H1 (cell line): ENCODE results near the gene UNK. TPM values are rescaled to one million over a fixed set of nuclear protein-coding genes. Genes with fewer than 3 reads are reported as not detected.

ENCODE experiments used
- BACH1 ChIP-seq: IDR thresholded peaks from 2 replicates; pipeline ENCODE4 v1.6.1; 2012; ENCODE audit warnings: low read length, improper control_type of control experiment
- CEBPB ChIP-seq: IDR thresholded peaks from 2 replicates; pipeline ENCODE4 v1.6.1; 2012; ENCODE audit warnings: low read depth, low read length
- CTBP2 ChIP-seq: IDR thresholded peaks from 2 replicates; pipeline ENCODE4 v1.7.0; 2011; ENCODE audit warnings: borderline replicate concordance, mild to moderate bottlenecking, moderate library complexity, mixed read lengths, low read length; ENCODE audit not compliant: insufficient read depth, insufficient read length
- PHF8 ChIP-seq: fragments of 200-600 bp; sonication (generic); conservative IDR thresholded peaks from 2 replicates; pipeline ENCODE4 v1.7.1; 2012; ENCODE audit warnings: low read depth, mild to moderate bottlenecking, inconsistent platforms, low read length, moderate library complexity
- RAD21 ChIP-seq, 2 experiments: IDR thresholded peaks in 1 of 2; conservative IDR thresholded peaks in 1 of 2; 2 replicates each; pipeline ENCODE4 v1.6.1; 2011; ENCODE audit warnings: low read depth in 2 of 2, low read length in 2 of 2, improper control_type of control experiment in 1 of 2, inconsistent platforms in 1 of 2, mild to moderate bottlenecking in 1 of 2, moderate library complexity in 1 of 2
- polyA plus RNA-seq, 7 experiments: library from polyadenylated mRNA; depleted of rRNA in 3 of 7; stranded (reverse) in 5 of 7; unstranded in 2 of 7; fragments of >200 nt in 5 of 7; fragments of 200-250 nt in 2 of 7; gene quantifications; 1 replicate in 5 of 7; 2 replicates in 1 of 7; 4 replicates in 1 of 7; pipeline versions ENCODE4 v1.2.1 to v1.2.3, GENCODE V29; 2011 to 2013; ENCODE audit warnings: missing spikeins in 2 of 7, mixed read lengths in 2 of 7
- total RNA-seq: library from RNA; stranded (reverse); fragmentation: NEBNext Ultra II Directional; extraction: Animal tissue kit (Norgen Biotek cat#: 25700); gene quantifications from 2 replicates; pipeline ENCODE4 v1.2.1, GENCODE V29; 2021
- TF ChIP-seq, protein P1 (sequence below): IDR thresholded peaks from 2 replicates; pipeline ENCODE4 v1.6.1; 2012; ENCODE audit warnings: inconsistent platforms
- TF ChIP-seq, protein P2 (sequence below): IDR thresholded peaks from 2 replicates; pipeline ENCODE4 v1.6.1; 2012; ENCODE audit warnings: inconsistent platforms

The UNK gene
- total and polyA plus RNA-seq, 2 of the 8 experiments (the other 6 are each of a cell fraction or from before 2014, with no cell fraction given) = 24.2 to 33.3 TPM

DNA sequence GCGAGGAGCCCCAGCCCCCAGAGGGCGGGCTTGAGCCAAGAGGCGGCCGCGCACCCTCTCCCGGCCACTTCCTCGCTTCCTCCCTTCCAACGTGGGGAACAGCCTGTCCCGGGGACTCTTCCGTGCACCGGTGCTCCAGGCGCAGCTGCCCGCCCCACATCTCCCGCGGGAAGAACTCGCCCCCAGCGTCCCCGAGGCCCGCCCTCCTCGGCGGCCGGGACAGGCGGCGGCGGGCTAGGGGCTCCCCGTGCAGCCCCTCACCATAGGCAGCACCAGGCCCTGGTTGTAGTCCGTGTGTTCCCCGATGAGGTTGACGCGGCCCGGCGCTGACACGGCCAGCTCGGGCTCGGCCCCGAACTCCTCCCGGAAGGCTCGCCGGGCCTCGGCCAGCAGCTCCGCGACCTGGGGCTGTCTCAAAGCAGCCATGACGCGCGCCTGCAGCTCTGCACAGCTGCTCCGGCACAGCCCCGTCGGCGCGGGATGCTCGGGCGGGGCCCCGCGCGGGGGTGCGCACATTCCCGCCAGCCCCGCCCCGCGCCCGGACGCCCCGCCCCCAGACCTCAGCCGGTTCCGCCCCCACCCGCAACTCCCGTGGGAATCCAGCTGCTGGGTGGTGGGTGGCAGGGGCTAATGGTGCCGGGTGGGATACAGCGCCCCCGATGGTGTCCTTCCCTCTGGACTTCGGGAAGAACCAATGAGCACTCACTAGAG is 19.7 kb upstream of the UNK start, which contains the start of gene GALK1 (continued):
- TF ChIP-seq, protein P1, sequence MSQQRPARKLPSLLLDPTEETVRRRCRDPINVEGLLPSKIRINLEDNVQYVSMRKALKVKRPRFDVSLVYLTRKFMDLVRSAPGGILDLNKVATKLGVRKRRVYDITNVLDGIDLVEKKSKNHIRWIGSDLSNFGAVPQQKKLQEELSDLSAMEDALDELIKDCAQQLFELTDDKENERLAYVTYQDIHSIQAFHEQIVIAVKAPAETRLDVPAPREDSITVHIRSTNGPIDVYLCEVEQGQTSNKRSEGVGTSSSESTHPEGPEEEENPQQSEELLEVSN = no peak
- TF ChIP-seq, protein P2, sequence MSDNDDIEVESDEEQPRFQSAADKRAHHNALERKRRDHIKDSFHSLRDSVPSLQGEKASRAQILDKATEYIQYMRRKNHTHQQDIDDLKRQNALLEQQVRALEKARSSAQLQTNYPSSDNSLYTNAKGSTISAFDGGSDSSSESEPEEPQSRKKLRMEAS = peak; percentile 39; the same call in 1 of the 2 replicates
- TF ChIP-seq CEBPB (no peak), PHF8 (peak; percentile 59; the same call in 1 of the 2 replicates), CTBP2 (no peak), BACH1 (peak; percentile 76), RAD21 (IDR thresholded peaks at IDR 0.05 in 1 of 2, conservative IDR thresholded peaks at IDR 0.05 in 1 of 2; ENCODE audit: low read depth in 2 of 2, low read length in 2 of 2) (peak; percentile 31 to 45)
- TF ChIP-seq, all 59 proteins: peak for 10
